Liver (tissue), 9 donors: ENCODE measurements around the gene LRRTM4. TPM values are rescaled to one million over a fixed set of nuclear protein-coding genes. Genes with fewer than 3 reads are reported as not detected.
"Not testable (repeated sequence)": the region's sequence is repeated elsewhere in the genome, so short reads cannot be mapped to it uniquely, and the experiment has no call there.

Source experiments
- DNase-seq: peaks from one replicate; pipeline ENCODE4 v3.0.0-alpha.2; 2017; ENCODE audit warnings: low spot score
- H3K27ac ChIP-seq, 2 donors: one replicate each; pipeline ENCODE4 v1.7.0; 2013; ENCODE audit warnings: inconsistent platforms in 2 of 2, low read length in 2 of 2, control low read depth in 1 of 2, low read depth in 1 of 2, mild to moderate bottlenecking in 1 of 2
- H3K27me3 ChIP-seq, 4 donors: one replicate each; pipeline versions ENCODE4 v1.6.1 to v1.7.0; 2013; ENCODE audit warnings: low read length in 3 of 4, inconsistent platforms in 1 of 4, mild to moderate bottlenecking in 1 of 4, moderate library complexity in 1 of 4; ENCODE audit not compliant: control insufficient read depth in 4 of 4, insufficient read depth in 4 of 4
- H3K36me3 ChIP-seq, 4 donors: one replicate each; pipeline versions ENCODE4 v1.6.1 to v1.7.0; 2013; ENCODE audit warnings: low read length in 3 of 4, mild to moderate bottlenecking in 3 of 4, low read depth in 1 of 4, moderate library complexity in 1 of 4; ENCODE audit not compliant: control insufficient read depth in 4 of 4, insufficient read depth in 3 of 4
- H3K4me1 ChIP-seq, 4 donors: one replicate each; pipeline versions ENCODE4 v1.6.1 to v1.7.0; 2013; ENCODE audit warnings: low read length in 3 of 4, mild to moderate bottlenecking in 3 of 4, moderate library complexity in 1 of 4; ENCODE audit not compliant: control insufficient read depth in 4 of 4, insufficient read depth in 4 of 4
- H3K4me3 ChIP-seq, 3 donors: one replicate each; pipeline versions ENCODE4 v1.6.1 to v1.7.0; 2013; ENCODE audit warnings: low read length in 3 of 3, control low read depth in 1 of 3, low read depth in 1 of 3, mild to moderate bottlenecking in 1 of 3
- H3K9ac ChIP-seq, 2 donors: one replicate each; pipeline ENCODE4 v1.7.0; 2013; ENCODE audit warnings: low read length in 2 of 2, mild to moderate bottlenecking in 2 of 2, moderate library complexity in 2 of 2, control low read depth in 1 of 2, low read depth in 1 of 2
- H3K9me3 ChIP-seq, 4 donors: one replicate each; pipeline versions ENCODE4 v1.6.1 to v1.7.0; 2013; ENCODE audit warnings: low read length in 3 of 4; ENCODE audit not compliant: control insufficient read depth in 4 of 4
- HNF4G ChIP-seq: IDR thresholded peaks from 2 replicates; pipeline ENCODE4 v1.6.1; 2016; ENCODE audit warnings: antibody characterized with exemption
- JUND ChIP-seq, 2 donors: IDR thresholded peaks; 2 replicates each; pipeline ENCODE4 v1.6.1; 2016; ENCODE audit warnings: antibody characterized with exemption in 2 of 2
- NR2F2 ChIP-seq: IDR thresholded peaks from 2 replicates; pipeline ENCODE4 v1.6.1; 2016; ENCODE audit warnings: antibody characterized with exemption
- RXRA ChIP-seq, 2 donors: IDR thresholded peaks; 2 replicates each; pipeline ENCODE4 v1.6.1; 2017 to 2018; ENCODE audit warnings: antibody characterized with exemption in 2 of 2, mild to moderate bottlenecking in 1 of 2
- WGBS: extraction: QIAGEN DNeasy Blood & Tissue Kit; methylation state at CpG from one replicate; pipeline ENCODE4 v1.1.7; 2013; 5-methylcytosine and 5-hydroxymethylcytosine counted together
- polyA plus RNA-seq, 2 donors: library from polyadenylated mRNA; stranded (reverse) in 1 of 2; unstranded in 1 of 2; fragments of 200-250 nt in 1 of 2; fragments of >200 nt in 1 of 2; fragmentation: Nextera tagmentation in 1 of 2; extraction: Ambion mirVana in 1 of 2; gene quantifications; one replicate each; pipeline versions ENCODE4 v1.2.1 to v1.2.3, GENCODE V29; 2013 to 2015
- total RNA-seq, 2 donors: library from RNA; depleted of rRNA; stranded (reverse); fragments of >200 nt; gene quantifications; one replicate each; pipeline ENCODE4 v1.2.3, GENCODE V29; 2014
- TF ChIP-seq, protein P1 (sequence below): IDR thresholded peaks from 2 replicates; pipeline ENCODE4 v1.6.1; 2016; ENCODE audit warnings: antibody characterized with exemption
- TF ChIP-seq, protein P2 (sequence below): IDR thresholded peaks from 2 replicates; pipeline ENCODE4 v1.6.1; 2016; ENCODE audit warnings: antibody characterized with exemption
- TF ChIP-seq, protein P3 (sequence below): IDR thresholded peaks from 2 replicates; pipeline ENCODE4 v1.6.1; 2016; ENCODE audit warnings: antibody characterized with exemption, mild to moderate bottlenecking
- TF ChIP-seq, protein P4 (sequence below): IDR thresholded peaks from 2 replicates; pipeline ENCODE4 v1.6.1; 2016; ENCODE audit warnings: antibody characterized with exemption
- TF ChIP-seq, protein P5 (sequence below): fragments of 150-350 bp; IDR thresholded peaks from 2 replicates; pipeline ENCODE4 v1.5.1; 2017; ENCODE audit warnings: improper control_type of control experiment, low read depth, low read length; ENCODE audit not compliant: missing input control
- donor health status: healthy.
- donor health status: healthy.
- donor health status: healthy.
- donor health status: healthy.
- donor health status: healthy.

LRRTM4 gene
- total and polyA plus RNA-seq, 4 donors, result 0.06 to 0.09 (median 0.08) TPM; not detected in 1

DNA sequence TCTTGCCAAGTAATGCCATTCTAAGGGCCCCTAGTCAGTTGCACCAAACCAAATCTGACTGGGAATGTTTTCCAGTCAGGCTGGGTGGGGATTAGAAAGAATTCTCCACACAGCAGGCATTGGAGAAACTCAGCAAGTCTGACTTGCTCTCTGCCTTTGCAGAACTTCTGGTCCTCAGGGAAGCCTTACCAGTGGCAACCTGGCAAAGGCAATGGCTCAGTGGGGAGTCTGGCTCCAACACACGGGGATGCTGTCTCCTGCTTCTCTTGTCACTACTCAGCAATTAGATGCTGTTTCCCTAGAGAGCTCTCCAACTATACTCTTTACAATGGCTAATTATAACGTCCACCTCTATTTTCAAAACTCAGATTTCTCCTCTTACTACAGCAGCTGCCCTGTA lies 810.7 kb downstream of the LRRTM4 start:
- Histone ChIP-seq H3K4me3 (no peak overlapping the region), H3K4me1 (no peaks in the 10 kb centered on the region), H3K27me3 (no peaks in the 10 kb centered on the region), H3K9ac (no peak overlapping the region), H3K27ac (no peak overlapping the region), H3K36me3 (no peaks in the 10 kb centered on the region), H3K9me3 (no peaks in the 10 kb centered on the region)
- 33% methylated on average over 2 of the region's 2 CpGs for WGBS
- no peak for TF ChIP-seq RXRA (IDR thresholded peaks at IDR 0.05)
- TF ChIP-seq HNF4G, result no peak
- TF ChIP-seq, protein P1, sequence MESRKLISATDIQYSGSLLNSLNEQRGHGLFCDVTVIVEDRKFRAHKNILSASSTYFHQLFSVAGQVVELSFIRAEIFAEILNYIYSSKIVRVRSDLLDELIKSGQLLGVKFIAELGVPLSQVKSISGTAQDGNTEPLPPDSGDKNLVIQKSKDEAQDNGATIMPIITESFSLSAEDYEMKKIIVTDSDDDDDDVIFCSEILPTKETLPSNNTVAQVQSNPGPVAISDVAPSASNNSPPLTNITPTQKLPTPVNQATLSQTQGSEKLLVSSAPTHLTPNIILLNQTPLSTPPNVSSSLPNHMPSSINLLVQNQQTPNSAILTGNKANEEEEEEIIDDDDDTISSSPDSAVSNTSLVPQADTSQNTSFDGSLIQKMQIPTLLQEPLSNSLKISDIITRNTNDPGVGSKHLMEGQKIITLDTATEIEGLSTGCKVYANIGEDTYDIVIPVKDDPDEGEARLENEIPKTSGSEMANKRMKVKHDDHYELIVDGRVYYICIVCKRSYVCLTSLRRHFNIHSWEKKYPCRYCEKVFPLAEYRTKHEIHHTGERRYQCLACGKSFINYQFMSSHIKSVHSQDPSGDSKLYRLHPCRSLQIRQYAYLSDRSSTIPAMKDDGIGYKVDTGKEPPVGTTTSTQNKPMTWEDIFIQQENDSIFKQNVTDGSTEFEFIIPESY, result no peak
- no peak for TF ChIP-seq JUND (IDR thresholded peaks at IDR 0.05)
- TF ChIP-seq, protein P2, sequence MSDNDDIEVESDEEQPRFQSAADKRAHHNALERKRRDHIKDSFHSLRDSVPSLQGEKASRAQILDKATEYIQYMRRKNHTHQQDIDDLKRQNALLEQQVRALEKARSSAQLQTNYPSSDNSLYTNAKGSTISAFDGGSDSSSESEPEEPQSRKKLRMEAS, result no peak
- TF ChIP-seq, protein P3, sequence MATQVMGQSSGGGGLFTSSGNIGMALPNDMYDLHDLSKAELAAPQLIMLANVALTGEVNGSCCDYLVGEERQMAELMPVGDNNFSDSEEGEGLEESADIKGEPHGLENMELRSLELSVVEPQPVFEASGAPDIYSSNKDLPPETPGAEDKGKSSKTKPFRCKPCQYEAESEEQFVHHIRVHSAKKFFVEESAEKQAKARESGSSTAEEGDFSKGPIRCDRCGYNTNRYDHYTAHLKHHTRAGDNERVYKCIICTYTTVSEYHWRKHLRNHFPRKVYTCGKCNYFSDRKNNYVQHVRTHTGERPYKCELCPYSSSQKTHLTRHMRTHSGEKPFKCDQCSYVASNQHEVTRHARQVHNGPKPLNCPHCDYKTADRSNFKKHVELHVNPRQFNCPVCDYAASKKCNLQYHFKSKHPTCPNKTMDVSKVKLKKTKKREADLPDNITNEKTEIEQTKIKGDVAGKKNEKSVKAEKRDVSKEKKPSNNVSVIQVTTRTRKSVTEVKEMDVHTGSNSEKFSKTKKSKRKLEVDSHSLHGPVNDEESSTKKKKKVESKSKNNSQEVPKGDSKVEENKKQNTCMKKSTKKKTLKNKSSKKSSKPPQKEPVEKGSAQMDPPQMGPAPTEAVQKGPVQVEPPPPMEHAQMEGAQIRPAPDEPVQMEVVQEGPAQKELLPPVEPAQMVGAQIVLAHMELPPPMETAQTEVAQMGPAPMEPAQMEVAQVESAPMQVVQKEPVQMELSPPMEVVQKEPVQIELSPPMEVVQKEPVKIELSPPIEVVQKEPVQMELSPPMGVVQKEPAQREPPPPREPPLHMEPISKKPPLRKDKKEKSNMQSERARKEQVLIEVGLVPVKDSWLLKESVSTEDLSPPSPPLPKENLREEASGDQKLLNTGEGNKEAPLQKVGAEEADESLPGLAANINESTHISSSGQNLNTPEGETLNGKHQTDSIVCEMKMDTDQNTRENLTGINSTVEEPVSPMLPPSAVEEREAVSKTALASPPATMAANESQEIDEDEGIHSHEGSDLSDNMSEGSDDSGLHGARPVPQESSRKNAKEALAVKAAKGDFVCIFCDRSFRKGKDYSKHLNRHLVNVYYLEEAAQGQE, result no peak
- no peak for DNase-seq

DNA sequence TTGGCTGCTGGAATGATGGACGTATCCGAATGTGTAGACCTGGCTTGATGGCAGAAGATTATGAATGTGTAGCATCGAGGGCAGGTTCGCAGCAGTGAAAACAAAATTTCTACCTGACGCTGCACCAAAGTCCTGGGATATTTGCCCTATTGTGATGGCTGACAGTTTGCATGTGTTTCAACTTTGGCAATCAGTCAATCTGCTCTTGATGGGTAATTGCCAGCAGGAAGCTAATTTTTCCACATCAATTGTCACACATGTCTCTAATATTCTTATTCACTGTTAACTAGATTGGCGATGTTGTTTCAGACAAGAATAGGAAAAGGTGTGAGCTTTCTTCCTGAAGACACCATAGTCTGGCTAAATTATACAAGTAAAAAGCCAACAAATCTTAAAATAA lies 821.3 kb downstream of the LRRTM4 start:
- no peaks in the 10 kb centered on the region for H3K9me3 ChIP-seq
- TF ChIP-seq HNF4G, result no peak
- TF ChIP-seq, protein P4, sequence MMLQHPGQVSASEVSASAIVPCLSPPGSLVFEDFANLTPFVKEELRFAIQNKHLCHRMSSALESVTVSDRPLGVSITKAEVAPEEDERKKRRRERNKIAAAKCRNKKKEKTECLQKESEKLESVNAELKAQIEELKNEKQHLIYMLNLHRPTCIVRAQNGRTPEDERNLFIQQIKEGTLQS, result no peak
- TF ChIP-seq, protein P3, result no peak
- TF ChIP-seq, protein P5, sequence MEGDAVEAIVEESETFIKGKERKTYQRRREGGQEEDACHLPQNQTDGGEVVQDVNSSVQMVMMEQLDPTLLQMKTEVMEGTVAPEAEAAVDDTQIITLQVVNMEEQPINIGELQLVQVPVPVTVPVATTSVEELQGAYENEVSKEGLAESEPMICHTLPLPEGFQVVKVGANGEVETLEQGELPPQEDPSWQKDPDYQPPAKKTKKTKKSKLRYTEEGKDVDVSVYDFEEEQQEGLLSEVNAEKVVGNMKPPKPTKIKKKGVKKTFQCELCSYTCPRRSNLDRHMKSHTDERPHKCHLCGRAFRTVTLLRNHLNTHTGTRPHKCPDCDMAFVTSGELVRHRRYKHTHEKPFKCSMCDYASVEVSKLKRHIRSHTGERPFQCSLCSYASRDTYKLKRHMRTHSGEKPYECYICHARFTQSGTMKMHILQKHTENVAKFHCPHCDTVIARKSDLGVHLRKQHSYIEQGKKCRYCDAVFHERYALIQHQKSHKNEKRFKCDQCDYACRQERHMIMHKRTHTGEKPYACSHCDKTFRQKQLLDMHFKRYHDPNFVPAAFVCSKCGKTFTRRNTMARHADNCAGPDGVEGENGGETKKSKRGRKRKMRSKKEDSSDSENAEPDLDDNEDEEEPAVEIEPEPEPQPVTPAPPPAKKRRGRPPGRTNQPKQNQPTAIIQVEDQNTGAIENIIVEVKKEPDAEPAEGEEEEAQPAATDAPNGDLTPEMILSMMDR, result no peak
- no peak for TF ChIP-seq NR2F2
- 87% methylated on average over 6 of the region's 6 CpGs for WGBS
- no peak overlapping the region for H3K9ac ChIP-seq
- no peak overlapping the region for H3K27ac ChIP-seq
- DNase-seq, result no peak
- H3K36me3 ChIP-seq, result no peaks in the 10 kb centered on the region
- no peaks in the 10 kb centered on the region for H3K4me1 ChIP-seq
- H3K4me3 ChIP-seq, result no peak overlapping the region
- no peaks in the 10 kb centered on the region for H3K27me3 ChIP-seq

DNA sequence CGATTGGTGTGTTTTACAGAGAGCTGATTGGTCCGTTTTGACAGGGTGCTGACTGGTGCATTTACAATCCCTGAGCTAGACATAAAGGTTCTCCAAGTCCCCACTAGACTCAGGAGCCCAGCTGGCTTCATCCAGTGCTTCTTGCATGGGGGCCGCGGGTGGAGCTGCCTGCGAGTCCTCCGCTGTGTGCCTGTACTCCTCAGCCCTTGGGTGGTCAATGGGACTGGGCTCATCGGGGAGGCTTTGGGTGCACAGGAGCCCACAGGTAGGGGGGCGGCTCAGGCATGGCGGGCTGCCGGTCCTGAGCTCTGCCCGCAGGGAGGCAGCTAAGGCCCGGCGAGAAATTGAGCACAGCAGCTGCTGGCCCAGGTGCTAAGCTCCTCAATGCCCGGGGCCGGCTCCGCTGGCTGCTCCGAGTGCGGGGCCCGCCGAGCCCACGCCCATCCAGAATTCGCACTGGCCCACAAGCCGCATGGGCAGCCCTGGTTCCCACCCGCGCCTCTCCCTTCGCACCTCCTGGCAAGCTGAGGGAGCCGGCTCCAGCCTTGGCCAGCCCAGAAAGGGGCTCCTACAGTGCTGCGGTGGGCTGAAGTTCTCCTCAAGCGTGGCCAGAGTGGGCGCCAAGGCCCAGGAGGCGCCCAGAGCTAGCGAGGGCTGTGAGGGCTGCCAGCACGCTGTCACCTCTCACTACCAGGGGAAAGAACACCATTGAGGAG lies 824.0 kb downstream of the LRRTM4 start:
- H3K4me1 ChIP-seq, DNase-seq: not testable (repeated sequence)
- WGBS, result 92% methylated on average over 33 of the region's 33 CpGs

More for the DNA sequence above, 824.0 kb downstream of the LRRTM4 start:
- H3K27me3 ChIP-seq, H3K27ac ChIP-seq, H3K36me3 ChIP-seq, H3K9me3 ChIP-seq, H3K4me3 ChIP-seq, H3K9ac ChIP-seq: not testable (repeated sequence)
